Inferior parietal cortex (tissue), 1 donor: ENCODE results near the gene JOSD1.
"Not testable (repeated sequence)": the region's sequence is repeated elsewhere in the genome, so short reads cannot be mapped to it uniquely, and the experiment has no call there.

ENCODE experiments used
- DNase-seq: peaks from one replicate; pipeline ENCODE4 v3.0.0-alpha.2; 2016; ENCODE audit errors: extremely low spot score

Gene JOSD1

GRCh38 chr22:38684895-38685294 lies 15.8 kb downstream of the JOSD1 start:
- DNase-seq: no peak

- DNase-seq: peak; percentile 90
Observed at GRCh38 chr22:38681582-38682335, 19.0 kb downstream of the JOSD1 start, which contains the start of gene TOMM22. TOMM22 (plus strand) TSS chr22:38681957; CDS start chr22:38681979, 22 bp downstream.

- DNase-seq: no peak
Observed at GRCh38 chr22:38675833-38676232, 24.9 kb downstream of the JOSD1 start.

- DNase-seq: no peak
Observed at GRCh38 chr22:38674888-38675287, 25.9 kb downstream of the JOSD1 start.

GRCh38 chr22:38657045-38657909 lies 43.5 kb downstream of the JOSD1 start:
- peak; percentile 48 for DNase-seq

- DNase-seq: peak; percentile 90
Observed at GRCh38 chr22:38656256-38657044, 44.3 kb downstream of the JOSD1 start, which contains the start of the genes CBY1 and FAM227A. CBY1 (plus strand) TSS chr22:38656638; CDS start chr22:38668055, 11,417 bp downstream. FAM227A (minus strand) TSS chr22:38656392; CDS start chr22:38650168, 6,224 bp downstream.

GRCh38 chr22:38655519-38656255 lies 45.1 kb downstream of the JOSD1 start:
- DNase-seq: peak; percentile 11

- no peak for DNase-seq
Observed at GRCh38 chr22:38653741-38654140, 47.0 kb downstream of the JOSD1 start.

GRCh38 chr22:38652859-38653258 lies 47.9 kb downstream of the JOSD1 start:
- DNase-seq: no peak

GRCh38 chr22:38649841-38650522 lies 50.8 kb downstream of the JOSD1 start:
- no peak for DNase-seq

GRCh38 chr22:38645430-38645829 lies 55.3 kb downstream of the JOSD1 start:
- DNase-seq: no peak

GRCh38 chr22:38644245-38644644 lies 56.5 kb downstream of the JOSD1 start:
- not testable (repeated sequence) for DNase-seq

GRCh38 chr22:38641476-38642040 lies 59.2 kb downstream of the JOSD1 start:
- DNase-seq: peak; percentile 19

GRCh38 chr22:38638728-38639127 lies 62.0 kb downstream of the JOSD1 start:
- DNase-seq: no peak

GRCh38 chr22:38638216-38638615 lies 62.5 kb downstream of the JOSD1 start:
- no peak for DNase-seq
